ENCODE measurements around the gene SUGP1.
A peak's percentile ranks its signal among the peaks of the same experiment; 100 is the strongest.
"Not testable (repeated sequence)": the region's sequence is repeated elsewhere in the genome, so short reads cannot be mapped to it uniquely, and the experiment has no call there.

Gene SUGP1, protein sequence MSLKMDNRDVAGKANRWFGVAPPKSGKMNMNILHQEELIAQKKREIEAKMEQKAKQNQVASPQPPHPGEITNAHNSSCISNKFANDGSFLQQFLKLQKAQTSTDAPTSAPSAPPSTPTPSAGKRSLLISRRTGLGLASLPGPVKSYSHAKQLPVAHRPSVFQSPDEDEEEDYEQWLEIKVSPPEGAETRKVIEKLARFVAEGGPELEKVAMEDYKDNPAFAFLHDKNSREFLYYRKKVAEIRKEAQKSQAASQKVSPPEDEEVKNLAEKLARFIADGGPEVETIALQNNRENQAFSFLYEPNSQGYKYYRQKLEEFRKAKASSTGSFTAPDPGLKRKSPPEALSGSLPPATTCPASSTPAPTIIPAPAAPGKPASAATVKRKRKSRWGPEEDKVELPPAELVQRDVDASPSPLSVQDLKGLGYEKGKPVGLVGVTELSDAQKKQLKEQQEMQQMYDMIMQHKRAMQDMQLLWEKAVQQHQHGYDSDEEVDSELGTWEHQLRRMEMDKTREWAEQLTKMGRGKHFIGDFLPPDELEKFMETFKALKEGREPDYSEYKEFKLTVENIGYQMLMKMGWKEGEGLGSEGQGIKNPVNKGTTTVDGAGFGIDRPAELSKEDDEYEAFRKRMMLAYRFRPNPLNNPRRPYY

DNA sequence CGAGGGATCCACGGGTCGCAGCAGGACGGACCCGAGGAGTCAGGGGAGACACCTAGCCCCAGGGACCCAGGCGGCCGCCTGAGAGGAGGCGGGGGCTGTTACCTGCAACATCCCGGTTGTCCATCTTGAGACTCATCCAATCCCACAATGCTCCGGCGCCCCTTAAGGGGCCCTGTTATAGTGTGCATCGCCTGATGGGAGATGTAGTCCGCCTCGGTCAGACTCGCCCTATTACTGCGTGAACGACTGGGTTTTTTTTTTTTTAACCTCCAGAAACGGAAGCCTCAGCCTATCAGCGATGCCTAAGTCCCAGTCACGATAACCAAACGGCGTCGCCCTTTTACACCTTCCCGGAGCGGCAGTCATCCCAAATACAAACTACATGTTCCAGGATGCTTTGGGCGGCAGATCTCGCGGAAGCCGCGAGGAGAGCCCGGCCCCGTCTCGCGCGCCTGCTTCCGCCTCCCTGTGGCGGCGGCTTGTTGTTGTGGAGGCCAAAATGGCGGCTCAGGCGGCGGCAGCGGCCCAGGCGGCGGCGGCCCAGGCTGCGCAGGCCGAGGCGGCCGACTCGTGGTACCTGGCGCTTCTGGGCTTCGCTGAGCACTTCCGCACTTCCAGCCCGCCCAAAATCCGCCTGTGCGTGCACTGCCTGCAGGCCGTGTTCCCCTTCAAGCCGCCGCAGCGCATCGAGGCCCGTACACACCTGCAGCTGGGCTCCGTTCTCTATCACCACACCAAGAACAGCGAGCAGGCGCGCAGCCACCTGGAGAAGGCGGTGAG is at the start of gene SUGP1, which contains the start of gene MAU2:
Gene SUGP1, minus strand, starts transcription at position 149 of the 780 bp plus-strand sequence. Its CDS starts 13 bp downstream, at position 136.
Gene MAU2, plus strand, starts transcription at position 469 of the 780 bp plus-strand sequence. Its CDS starts 31 bp downstream, at position 500.
- FAIRE-seq = no peak

DNA sequence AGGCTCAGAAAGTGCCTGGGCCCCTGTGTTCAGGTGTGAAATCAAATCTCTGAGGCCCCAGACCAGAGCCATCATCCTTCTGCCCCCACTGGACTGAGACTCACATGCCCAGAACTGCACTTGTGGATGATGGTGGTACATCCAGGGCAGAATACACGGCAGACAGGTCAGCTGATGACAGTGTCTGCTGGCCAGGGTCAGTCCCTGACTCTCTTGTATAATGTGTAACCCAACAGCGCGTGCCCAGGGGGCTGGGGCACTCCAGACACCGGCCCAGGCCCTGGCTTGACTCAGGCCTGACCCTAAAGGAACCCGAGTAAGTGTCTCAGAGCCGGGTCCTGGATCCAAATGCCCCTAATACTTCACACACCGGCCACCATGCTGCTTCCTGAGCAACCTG is 47.8 kb upstream of the SUGP1 start:
- no peak for FAIRE-seq

DNA sequence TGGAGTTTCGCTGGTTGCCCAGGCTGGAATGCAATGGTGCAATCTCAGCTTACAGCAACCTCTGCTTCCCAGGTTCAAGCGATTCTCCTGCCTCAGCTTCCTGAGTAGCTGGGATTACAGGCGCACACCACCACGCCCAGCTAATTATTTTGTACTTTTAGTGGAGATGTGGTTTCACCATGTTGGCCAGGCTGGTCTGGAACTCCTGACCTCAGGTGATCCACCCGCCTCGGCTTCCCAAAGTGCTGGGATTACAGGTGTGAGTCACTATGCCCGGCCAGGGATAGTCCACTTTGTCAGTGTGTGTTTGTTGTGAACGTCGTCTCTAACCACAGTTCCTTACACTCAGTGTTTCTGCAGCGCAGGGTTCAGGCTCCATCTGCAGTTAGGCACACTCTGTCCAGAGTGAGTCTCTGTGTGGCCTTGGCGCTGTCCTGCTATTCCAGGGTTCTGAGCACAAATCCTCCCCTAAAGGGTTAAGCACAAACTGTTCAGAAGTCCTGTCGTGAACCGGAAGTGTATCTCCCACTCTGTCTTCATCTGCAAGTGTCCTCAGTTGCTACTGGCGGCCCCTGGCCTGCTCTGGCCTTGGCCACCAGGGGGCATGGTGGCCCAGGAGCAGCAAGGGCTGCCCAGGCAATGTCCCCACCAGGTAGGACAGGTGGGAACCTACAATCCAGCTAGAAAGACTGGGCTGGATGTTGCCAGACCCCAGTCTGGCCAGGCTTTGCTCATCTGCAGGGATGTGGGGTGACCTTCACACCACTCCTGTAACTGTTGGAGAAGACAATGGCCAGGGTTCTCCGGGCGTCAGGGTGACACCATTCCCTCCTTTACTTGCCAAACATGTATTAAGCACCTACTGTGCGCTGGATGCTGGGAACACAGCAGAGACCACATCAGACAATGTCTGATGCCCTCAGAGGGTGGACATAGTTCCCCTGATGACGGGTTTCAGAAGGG is 46.4 kb upstream of the SUGP1 start:
- peak; percentile 42 for FAIRE-seq

DNA sequence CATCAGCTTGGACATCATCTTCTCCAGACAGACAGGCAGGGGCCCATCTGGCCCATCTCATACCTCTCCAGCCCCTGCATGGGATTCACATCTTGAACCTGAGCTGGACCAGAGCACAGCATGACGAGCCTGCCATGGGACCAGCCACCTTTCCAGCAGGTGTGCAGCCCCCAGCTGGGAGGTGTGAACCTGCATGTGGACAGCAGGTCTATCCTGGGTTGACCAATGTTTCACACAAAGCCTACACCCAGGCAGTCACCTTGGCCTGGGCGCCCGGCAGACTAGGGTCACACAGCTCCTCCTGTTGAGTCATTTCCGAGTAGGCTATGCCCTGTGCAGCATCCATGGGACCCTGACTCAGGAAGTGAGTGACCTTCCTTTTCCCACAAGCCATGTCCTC is 41.8 kb upstream of the SUGP1 start:
- FAIRE-seq = no peak

DNA sequence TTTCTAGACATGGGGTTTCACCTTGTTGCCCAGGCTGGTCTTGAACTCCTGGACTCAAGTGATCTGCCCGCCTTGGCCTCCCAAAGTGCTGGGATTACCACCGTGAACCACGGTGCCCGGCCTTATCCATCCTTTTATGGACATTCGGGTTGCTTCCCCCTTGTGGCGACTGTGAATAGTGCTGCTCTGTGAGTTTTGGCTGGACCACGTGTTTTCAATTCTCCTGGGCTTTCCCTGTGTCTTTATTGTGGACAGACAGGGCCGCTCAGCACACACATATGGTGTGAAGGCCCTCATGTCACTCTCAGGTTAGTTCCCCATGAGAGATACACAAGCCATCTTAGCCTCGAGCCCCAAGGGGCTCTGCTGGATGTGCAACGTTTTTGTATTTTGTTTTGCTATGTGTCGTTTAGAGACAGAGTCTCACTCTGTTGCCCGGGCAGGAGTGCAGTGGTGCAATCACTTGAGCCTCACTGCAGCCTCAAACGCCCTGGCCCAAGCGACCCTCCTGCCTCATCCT is 40.8 kb upstream of the SUGP1 start:
- no peak for FAIRE-seq

DNA sequence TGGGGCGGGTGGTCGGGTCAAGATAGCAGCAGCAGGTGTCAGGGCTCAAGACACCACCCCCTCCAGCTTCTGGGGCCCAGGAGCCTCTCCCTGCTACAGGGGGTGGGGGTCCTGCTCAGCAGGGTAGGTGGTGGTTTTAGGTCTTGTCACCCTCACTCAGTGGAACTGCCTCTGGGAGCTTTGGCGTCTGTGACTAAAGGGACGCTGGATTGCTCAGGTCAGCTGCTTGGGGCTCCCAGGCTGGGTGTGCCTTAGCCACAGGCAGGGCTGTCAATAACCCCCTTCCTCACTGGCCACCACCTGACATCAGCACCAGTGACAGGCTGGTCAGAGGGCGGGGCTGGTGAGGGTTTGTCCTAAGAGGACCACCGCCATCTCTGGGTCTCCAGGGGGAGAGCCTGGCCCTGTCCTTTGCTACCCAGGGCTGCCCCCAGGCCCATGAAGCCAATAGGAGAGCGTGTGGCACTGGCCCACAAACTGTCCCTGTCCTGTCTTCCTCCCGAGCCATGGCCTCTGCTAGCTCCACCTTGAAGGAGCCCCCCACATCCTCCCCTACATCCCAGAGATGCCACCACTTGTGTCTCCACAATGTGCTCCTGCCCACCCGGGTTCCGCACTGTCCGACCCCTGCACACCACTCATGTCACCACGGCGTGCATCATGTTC is 36.7 kb upstream of the SUGP1 start:
- FAIRE-seq = no peak

DNA sequence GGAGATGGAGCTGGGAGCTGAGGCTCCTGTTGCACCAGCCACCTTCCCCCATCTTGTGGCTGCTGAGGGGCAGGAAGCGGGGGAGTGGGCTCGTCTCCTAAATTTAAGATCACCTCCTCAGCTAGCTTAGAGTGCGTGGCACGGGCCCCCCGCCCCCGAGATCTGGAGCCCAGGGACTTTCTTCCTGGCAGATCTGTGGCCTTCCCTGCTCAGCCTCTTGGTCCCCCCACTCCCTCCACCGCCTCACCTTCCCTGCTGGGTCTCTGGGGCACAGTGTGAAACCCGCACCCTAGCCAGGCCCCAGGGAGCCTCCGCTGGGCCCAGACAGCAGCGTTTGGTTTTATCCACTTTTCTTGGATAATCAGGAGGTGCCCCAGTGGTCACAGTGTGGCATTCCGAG is 36.2 kb upstream of the SUGP1 start:
- no peak for FAIRE-seq

DNA sequence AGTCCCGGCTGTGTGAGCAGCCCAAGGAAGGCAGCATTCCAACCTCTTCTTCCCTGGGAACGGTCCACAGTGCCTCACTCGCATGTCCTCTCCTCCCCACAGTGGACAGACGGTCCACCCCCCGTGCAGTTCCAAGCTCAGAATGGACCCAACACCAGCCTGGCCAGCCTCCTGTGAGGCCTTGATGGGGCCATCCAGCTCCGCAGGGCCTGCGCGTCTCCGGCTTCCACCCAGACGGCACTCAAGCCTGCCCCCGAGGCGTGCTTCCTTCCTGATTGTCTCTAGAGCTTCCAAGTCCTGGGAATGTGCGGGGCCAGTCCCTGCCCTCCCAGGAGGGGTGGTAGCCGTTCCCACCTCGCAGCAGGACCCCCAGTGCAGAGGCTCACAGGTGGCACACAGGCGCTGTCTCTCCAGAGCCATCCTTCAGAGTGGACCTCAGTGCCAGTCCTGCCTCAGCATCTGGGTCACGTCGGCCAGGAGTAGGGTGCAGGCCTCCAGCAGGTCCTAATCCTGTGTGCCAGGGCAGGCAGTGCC is 35.4 kb upstream of the SUGP1 start:
- FAIRE-seq = no peak

DNA sequence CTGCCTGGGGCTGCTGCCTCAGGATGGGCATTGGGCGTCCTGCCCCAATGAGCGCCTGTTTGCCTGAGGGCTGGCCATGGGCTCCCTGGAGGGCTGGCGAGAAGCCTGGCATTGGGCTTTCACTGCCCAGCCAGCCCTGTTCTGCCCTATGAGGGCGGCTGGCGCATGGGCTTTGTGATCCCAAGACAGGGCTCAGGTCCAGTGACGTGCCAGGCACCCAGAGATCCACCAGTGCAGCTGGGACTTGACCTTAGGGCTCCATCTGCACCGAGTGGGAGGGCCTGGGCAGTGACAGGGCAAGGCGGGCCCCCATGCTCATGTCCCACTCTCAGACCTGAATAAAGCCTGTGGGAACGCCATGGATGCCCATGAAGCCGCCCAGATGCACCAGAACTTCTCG is 34.6 kb upstream of the SUGP1 start:
- no peak for FAIRE-seq

DNA sequence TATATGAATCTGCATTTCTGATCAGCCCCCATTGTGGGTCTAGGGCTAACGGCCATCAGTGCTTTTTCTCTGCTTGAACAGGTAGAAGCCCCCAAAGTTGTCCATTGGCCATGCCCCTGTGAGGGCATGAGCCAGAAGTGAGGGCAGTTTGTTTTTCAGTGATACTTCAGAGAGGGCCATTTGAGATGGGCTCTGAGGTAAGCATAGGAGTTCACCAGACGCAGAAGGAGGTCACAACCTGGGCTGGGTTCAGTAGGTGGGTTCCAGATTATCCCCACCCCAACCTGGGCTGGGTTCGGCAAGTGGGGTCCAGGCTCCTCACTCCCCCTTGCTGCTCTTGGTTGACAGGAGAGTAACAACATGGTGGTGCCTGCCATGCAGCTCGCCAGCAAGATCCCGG is 33.7 kb upstream of the SUGP1 start:
- FAIRE-seq = no peak

DNA sequence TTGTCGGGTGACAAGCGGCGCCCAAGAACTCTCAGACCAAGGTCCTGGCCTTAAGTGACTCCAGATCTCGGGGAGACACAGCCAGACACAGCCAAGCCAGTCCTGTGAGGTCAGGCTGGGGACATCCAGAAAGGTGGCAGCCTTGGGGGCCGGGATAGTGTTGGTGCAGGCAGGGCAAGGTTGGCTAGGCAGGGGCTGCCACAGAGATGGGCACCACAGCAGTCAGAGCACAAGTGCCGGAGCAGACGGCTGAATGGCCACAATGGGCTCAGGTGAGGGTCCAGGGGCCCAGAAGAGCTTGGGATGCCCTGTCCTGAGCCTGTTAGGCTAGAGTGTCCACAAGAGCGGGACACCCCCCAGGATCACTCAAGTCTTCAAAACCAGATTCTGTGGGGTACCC is 32.5 kb upstream of the SUGP1 start:
- no peak for FAIRE-seq

DNA sequence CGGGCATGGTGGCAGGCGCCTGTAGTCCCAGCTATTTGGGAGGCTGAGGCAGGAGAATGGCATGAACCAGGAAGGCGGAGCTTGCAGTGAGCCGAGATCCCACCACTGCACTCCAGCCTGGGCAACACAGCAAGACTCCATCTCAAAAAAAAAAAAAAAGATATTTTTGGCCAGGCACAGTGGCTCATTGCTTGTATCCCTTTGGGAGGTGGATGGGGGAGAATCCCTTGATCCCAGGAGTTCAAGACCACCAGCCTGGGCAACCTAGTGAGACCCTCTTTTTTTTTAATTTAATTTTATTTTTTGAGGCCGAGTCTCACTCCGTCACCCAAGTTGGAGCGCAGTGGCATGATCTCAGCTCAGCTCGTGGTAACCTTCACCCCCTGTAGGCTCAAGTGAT is 30.4 kb upstream of the SUGP1 start:
- FAIRE-seq = not testable (repeated sequence)

DNA sequence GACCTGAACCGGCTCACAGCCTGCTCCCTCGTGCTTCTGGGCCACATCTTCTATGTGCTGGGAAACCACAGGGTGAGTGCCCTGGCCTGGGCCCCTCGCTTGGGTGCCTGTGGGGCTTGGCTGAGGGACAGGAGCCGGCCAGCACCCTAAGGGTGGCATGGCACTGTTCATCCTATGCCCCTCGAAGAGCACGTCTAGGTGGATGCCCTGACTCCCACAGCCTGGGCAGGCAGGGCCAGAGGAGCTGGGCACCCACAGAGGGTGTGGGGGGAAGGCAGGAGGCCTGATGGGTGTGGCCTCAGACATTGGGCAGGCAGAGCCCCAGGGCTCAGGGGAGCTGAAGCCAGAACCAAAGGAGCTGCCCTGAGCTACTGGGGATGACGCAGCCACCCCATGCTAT is 29.1 kb upstream of the SUGP1 start:
- no peak for FAIRE-seq

DNA sequence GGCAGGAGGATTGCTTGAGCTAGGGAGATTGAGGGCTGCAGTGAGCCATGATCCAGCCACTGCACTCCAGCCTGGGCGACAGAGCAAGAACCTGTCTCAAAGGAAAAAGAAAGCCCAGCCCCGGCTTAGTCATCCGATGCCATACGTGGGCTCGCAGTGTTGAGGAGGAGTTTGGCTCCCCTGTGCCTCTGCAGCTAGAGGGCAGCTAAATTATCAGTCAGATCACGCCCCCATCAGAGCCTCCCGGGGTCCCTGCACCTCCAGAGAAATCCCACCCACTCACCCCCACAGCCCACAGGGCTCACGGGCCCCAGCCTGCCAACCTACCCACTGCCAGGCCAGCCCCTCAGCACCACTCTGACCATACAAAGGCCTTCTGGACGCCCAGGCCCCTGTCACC is 28.0 kb upstream of the SUGP1 start:
- no peak for FAIRE-seq

DNA sequence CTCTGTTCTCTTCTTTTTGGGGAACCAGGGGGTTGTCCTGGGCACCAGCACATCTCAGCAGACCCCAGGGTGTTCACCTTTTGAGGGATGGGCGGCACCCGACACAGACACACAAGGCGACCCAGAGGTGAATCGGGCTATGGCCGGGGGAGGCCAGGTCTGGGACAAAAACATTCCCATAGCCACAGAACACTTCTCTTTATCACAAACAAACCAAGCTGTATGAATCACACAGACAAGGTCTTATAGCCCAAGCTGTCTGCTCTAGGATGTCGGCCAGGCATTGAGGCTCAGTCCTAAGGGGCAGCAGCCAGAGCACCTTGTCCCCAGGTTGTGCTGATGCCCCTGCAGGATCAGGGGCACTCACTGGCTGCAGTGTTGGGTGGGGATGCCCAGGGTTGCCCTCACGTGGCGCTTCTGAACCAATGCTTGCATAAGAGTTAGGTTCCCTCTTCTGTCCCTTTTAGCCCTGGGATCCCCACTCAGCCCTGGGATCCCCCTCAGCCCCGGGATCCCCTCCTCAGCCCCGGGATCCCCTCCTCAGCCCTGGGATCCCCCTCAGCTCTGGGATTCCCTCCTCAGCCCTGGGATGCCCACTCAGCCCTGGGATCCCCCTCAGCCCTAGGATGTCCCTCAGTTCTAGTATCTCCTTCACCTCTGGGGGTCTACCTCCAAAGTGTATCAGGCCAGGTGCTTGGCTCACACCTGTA is 27.2 kb upstream of the SUGP1 start:
- no peak for FAIRE-seq

DNA sequence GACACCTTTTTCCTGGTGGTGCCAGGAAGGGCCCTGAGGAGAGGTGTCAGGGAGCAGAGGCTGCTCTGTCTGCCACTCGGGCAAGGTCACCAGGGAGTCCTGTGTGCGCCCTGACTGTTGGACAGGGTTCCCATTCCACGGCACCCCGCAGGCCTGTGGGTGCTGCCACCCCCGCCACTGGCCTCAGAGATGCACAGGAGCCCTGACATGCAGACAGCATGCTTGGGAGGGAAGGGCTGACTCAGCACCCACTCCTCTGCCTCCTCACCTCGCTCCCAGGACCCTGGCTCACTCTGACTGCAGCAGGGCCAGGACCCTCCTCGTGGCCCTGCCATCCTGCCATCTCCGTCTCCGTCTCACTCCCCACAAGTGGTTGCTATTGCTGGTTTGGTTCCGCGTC is 25.7 kb upstream of the SUGP1 start:
- no peak for FAIRE-seq

DNA sequence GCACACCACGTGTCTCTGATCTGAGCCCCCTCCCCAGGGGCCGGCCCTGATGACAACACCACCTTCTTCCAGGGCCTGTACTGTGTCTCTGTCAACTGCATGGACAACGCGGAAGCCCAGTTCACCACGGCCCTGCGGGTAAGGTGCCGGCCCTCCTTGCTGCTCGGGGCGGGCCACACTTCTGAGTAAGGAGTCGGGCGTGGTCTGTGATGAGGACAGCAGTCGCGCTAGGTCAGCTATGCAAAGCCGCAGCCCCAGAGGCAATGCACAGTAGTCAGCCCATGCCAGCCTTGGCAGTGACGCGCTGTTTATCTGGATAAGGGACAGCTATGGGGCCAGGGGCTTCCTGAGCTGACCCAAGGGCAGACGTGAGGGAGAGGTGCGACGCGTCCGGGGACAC is 24.9 kb upstream of the SUGP1 start:
- no peak for FAIRE-seq

DNA sequence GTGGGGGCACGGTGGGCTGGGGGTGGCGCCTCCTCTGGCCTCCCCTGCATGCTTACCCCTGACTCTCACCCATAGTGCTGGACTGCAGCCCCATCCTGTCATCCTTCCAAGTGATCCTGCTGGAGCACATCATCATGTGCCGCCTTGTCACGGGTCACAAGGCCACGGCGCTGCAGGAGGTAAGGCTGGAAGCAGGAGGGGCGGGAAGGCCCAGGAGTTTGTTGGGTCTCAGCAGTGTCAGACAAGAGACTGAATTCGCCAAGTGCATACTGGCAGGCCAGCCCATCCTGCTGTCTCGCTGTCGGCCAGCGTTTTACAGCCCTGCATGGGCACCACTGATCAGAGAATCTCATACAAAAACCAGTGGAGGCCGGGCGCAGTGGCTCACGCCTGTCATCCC is 23.5 kb upstream of the SUGP1 start:
- no peak for FAIRE-seq

DNA sequence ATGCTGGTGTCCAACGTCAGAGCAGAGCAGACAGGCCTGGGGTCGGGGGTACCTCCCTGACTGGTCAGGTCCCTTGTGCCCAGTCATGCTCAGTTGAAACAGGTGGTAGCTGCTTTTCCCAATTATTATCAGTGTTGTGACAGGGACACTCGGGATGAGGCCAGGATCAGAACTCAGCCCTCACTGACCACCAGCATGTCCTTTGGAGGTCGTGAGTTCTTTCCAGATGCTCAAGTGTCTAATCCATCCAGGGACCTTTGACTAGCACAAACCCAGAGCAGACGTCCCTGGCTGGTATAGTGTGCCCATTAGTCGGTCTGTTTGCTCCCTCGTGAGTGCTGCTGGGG is 22.7 kb upstream of the SUGP1 start:
- no peak for FAIRE-seq

DNA sequence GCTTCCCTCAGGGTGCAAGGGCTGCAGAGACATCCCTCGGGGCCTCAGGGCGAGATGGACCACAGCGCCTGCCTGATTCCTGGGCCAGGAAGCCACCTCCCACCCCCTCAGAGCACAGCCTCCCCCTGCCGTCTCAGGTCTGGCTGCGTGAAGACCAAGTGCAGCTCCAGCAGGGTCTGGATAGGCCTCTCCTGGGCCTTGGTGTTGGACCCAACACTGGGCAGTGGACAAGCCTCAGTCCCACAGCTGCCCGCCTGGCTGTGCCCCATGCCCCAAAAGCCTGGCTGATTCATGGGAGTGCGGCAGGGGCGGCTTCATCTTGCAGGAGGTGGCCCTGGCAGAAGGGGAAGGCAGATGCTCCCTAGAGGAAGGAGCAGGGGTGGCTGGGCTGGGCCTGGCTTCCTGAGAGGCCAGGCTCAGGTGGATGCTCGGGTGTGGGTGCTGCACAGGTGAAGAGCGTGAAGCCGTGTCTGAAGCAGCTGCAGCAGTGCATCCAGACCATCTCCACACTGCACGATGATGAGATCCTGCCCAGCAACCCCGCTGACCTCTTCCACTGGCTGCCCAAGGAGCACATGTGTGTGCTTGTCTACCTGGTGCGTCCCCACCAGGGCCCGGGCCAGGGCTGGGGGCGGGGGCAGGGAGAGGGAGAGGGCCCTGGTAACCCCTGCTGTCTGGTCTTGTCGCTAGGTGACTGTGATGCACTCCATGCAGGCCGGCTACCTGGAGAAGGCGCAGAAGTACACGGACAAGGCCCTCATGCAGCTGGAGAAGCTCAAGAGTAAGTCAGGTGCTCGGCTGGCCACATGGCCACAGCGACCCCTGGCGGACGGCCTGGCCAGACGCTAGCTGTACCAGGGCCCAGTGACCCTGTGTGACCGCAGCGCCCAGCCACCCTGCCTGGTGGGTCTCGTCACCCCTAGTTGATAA is 22.0 kb upstream of the SUGP1 start:
- FAIRE-seq = no peak

All from TTC549 (cell line).